ENCODE results near the gene SPRR2B.
"Not testable (repeated sequence)": the region's sequence is repeated elsewhere in the genome, so short reads cannot be mapped to it uniquely, and the experiment has no call there.

GRCh38 chr1:153056111-153056510 is 15.3 kb downstream of the SPRR2B start:
- TF ChIP-seq CTCF, EP300, POLR2A, POLR2AphosphoS5 (IDR thresholded peaks at IDR 0.05): not testable (repeated sequence)

Data from sigmoid colon (tissue), 4 donors.